Pancreas (tissue), 10 donors: ENCODE data around the gene SLC25A42. TPM values are rescaled to one million over a fixed set of nuclear protein-coding genes. Genes with fewer than 3 reads are reported as not detected.
A peak's percentile ranks its signal among the peaks of the same experiment; 100 is the strongest.

Source experiments
- ATAC-seq, 4 donors: fragments of 200-7000 bp; cut with Tn5 transposase; one replicate each; pipeline versions ENCODE4 v1.8.0 to v1.9.1; 2020; ENCODE audit warnings: mild to moderate bottlenecking in 4 of 4, moderate library complexity in 4 of 4
- DNase-seq, 6 donors: peaks; one replicate each; pipeline ENCODE4 v3.0.0-alpha.2; 2020
- FAIRE-seq: peaks from 2 replicates; lab custom pipeline; 2012; peaks lifted over from hg19 to GRCh38; lab: Jason Lieb, UNC
- H3K27ac ChIP-seq, 4 donors: fragments of 200-600 bp; sonication (generic); 1 replicate in 3 of 4; 2 replicates in 1 of 4; pipeline versions ENCODE4 v1.5.0 to v1.8.0; 2020
- H3K27me3 ChIP-seq, 4 donors: fragments of 200-600 bp; one replicate each; pipeline ENCODE4 v1.8.0; 2021
- H3K36me3 ChIP-seq, 3 donors: fragments of 200-600 bp; sonication (generic) in 1 of 3; one replicate each; pipeline versions ENCODE4 v1.5.0 to v1.8.0; 2020 to 2021
- H3K4me1 ChIP-seq, 3 donors: fragments of 200-600 bp; one replicate each; pipeline ENCODE4 v1.8.0; 2021
- H3K4me3 ChIP-seq, 4 donors: fragments of 200-600 bp; sonication (generic) in 2 of 4; one replicate each; pipeline versions ENCODE4 v1.5.0 to v1.8.0; 2020 to 2021
- H3K9me3 ChIP-seq, 4 donors: fragments of 200-600 bp; one replicate each; pipeline ENCODE4 v1.8.0; 2021
- CTCF ChIP-seq, 4 donors: fragments of 200-600 bp; sonication (generic) in 3 of 4; IDR thresholded peaks; one replicate each; pipeline versions ENCODE4 v1.5.0 to v1.8.0; 2021; ENCODE audit warnings: antibody characterized with exemption in 4 of 4
- WGBS, 2 donors: extraction: QIAGEN DNeasy Blood & Tissue Kit; methylation state at CpG; one replicate each; pipeline ENCODE4 v1.1.7; 2013; 5-methylcytosine and 5-hydroxymethylcytosine counted together
- intact Hi-C, 3 donors: fragments of 100-400 bp; cut with DNase I; formaldehyde crosslinking; loops; one replicate each; pipeline versions ENCODE4 v1.11.1 to v1.14.2; 2022
- polyA plus RNA-seq, 2 donors: library from polyadenylated mRNA; stranded (reverse); fragments of 200-250 nt; gene quantifications; one replicate each; pipeline ENCODE4 v1.2.3, GENCODE V29; 2013
- total RNA-seq, 6 donors: library from RNA; stranded (reverse); fragmentation: NEBNext Ultra II Directional in 4 of 6; extraction: Animal tissue kit (Norgen Biotek cat#: 25700) in 4 of 6; gene quantifications; one replicate each; pipeline versions ENCODE4 v1.2.1 to v1.2.4, GENCODE V29; 2021 to 2023
- donor health status: healthy with polysubstance abuse.
- donor health status: DM: no; HTN: no; CAD: no; lungs with moderate emphysema.
- donor health status: DM: no; HTN: no; CAD: no.
- donor health status: control.
- donor health status: control.
- donor health status: Bipolar disorder and iron deficiency.
- donor health status: DM: yes; HTN: yes; CAD: no.
- donor health status: DM: no; HTN: no; CAD: no.
- donor health status: DM: no; HTN: no; CAD: no.
- donor health status: DM: yes; HTN: yes; CAD: no.

SLC25A42 gene
- total and polyA plus RNA-seq, 8 donors, result 3.9 to 8.7 (median 6.6) TPM

GRCh38 chr19:19111967-19112580 lies 48.3 kb downstream of the SLC25A42 start:
- H3K9me3 ChIP-seq, result no peaks in the 10 kb centered on the region
- H3K4me1 ChIP-seq, result no peaks in the 10 kb centered on the region
- H3K4me3 ChIP-seq, result no peak overlapping the region
- ATAC-seq (no peak), DNase-seq (no peak), FAIRE-seq (no peak)
- H3K36me3 ChIP-seq, result no peaks in the 10 kb centered on the region
- intact Hi-C loops, result no loop called here
- 79 to 81% methylated on average over 9 of the region's 9 CpGs for WGBS, 2 donors
- no peak for TF ChIP-seq CTCF (IDR thresholded peaks at IDR 0.05)
- H3K27me3 ChIP-seq, result no peaks in the 10 kb centered on the region
- H3K27ac ChIP-seq, result no peak overlapping the region

GRCh38 chr19:19113040-19113626 lies 49.3 kb downstream of the SLC25A42 start:
- WGBS, 2 donors, result 57 to 66% methylated on average over 7 of the region's 7 CpGs
- ATAC-seq (peak in 1 of 4 donors; percentile 14), DNase-seq (no peak), FAIRE-seq (no peak)
- no peak for TF ChIP-seq CTCF (IDR thresholded peaks at IDR 0.05)
- Histone ChIP-seq H3K4me1 (no peaks in the 10 kb centered on the region), H3K27ac (no peak overlapping the region), H3K36me3 (no peaks in the 10 kb centered on the region), H3K27me3 (no peaks in the 10 kb centered on the region), H3K4me3 (no peak overlapping the region), H3K9me3 (no peaks in the 10 kb centered on the region)
- intact Hi-C loops, result no loop called here

GRCh38 chr19:19115954-19116353 lies 52.2 kb downstream of the SLC25A42 start:
- no peaks in the 10 kb centered on the region for H3K36me3 ChIP-seq
- no peak overlapping the region for H3K4me3 ChIP-seq
- FAIRE-seq, result no peak
- peak in 2 of 4 donors; percentile 10 to 30 for TF ChIP-seq CTCF (IDR thresholded peaks at IDR 0.05)
- DNase-seq, result peak in 2 of 6 donors; percentile 29 to 71
- ATAC-seq, result peak in 2 of 4 donors; percentile 43 to 69
- 70 to 84% methylated on average over 9 of the region's 9 CpGs for WGBS, 2 donors
- H3K4me1 ChIP-seq, result no peaks in the 10 kb centered on the region
- intact Hi-C loops, result no loop called here
- H3K27ac ChIP-seq, result no peak overlapping the region
- H3K9me3 ChIP-seq, result no peaks in the 10 kb centered on the region
- H3K27me3 ChIP-seq, result no peaks in the 10 kb centered on the region

- H3K27me3 ChIP-seq, result no peaks in the 10 kb centered on the region
- H3K4me3 ChIP-seq, result no peak overlapping the region
- H3K9me3 ChIP-seq, result no peaks in the 10 kb centered on the region
- intact Hi-C loops, result no loop called here
- H3K27ac ChIP-seq, result no peak overlapping the region
- 93 to 94% methylated on average over 33 to 39 of the region's 39 CpGs for WGBS, 2 donors
- no peak for TF ChIP-seq CTCF (IDR thresholded peaks at IDR 0.05)
- no peak for FAIRE-seq
- ATAC-seq, result peak in 1 of 4 donors; percentile 14
- no peak for DNase-seq
- no peaks in the 10 kb centered on the region for H3K4me1 ChIP-seq
- no peaks in the 10 kb centered on the region for H3K36me3 ChIP-seq
These were observed 55.8 kb downstream of the SLC25A42 start for GRCh38 chr19:19119325-19120237.
